ENCODE measurements around the gene KIAA1755. TPM values are rescaled to one million over a fixed set of nuclear protein-coding genes. Genes with fewer than 3 reads are reported as not detected.
"Not testable (repeated sequence)": the region's sequence is repeated elsewhere in the genome, so short reads cannot be mapped to it uniquely, and the experiment has no call there.

Gene KIAA1755
- total RNA-seq, 2 experiments from 2014 or later: not detected

GRCh38 chr20:38281176-38281915 is 20.8 kb upstream of the KIAA1755 start:
- not testable (repeated sequence) for H3K27me3 Mint-ChIP-seq

GRCh38 chr20:38278763-38279162 is 18.2 kb upstream of the KIAA1755 start:
- Mint-ChIP-seq H3K4me1 (peaks cover 4% of the 10 kb centered on the region), H3K27ac (no peak overlapping the region), H3K36me3 (ENCODE audit: low read depth) (no peaks in the 10 kb centered on the region), H3K27me3 (peaks cover 3% of the 10 kb centered on the region), H3K9me3 (no peaks in the 10 kb centered on the region), H3K4me3 (no peak overlapping the region)
- POLR2A ChIA-PET: no interaction called here
- CTCF ChIA-PET: no interaction called here
- no peak for DNase-seq

More at GRCh38 chr20:38281176-38281915, 20.8 kb upstream of the KIAA1755 start:
- H3K36me3 Mint-ChIP-seq (ENCODE audit: low read depth); CTCF ChIA-PET; H3K4me3 Mint-ChIP-seq; DNase-seq; H3K27ac Mint-ChIP-seq; H3K9me3 Mint-ChIP-seq; H3K4me1 Mint-ChIP-seq; POLR2A ChIA-PET: not testable (repeated sequence)

- Mint-ChIP-seq H3K4me1 (peaks cover 4% of the 10 kb centered on the region), H3K27me3 (peaks cover 3% of the 10 kb centered on the region), H3K4me3 (no peak overlapping the region), H3K9me3 (no peaks in the 10 kb centered on the region), H3K27ac (no peak overlapping the region), H3K36me3 (ENCODE audit: low read depth) (no peaks in the 10 kb centered on the region)
- no peak for DNase-seq
- ChIA-PET CTCF (no interaction called here), POLR2A (no interaction called here)
These were observed 17.6 kb upstream of the KIAA1755 start for GRCh38 chr20:38278131-38278530.

- Mint-ChIP-seq H3K4me3 (no peak overlapping the region), H3K9me3 (no peaks in the 10 kb centered on the region)
These were observed 17.2 kb upstream of the KIAA1755 start for GRCh38 chr20:38277691-38278090.

GRCh38 chr20:38277285-38277684 is 16.8 kb upstream of the KIAA1755 start:
- CTCF ChIA-PET: interaction anchor here (1.4 kb wide), 1 partner anchor 204 kb away, joined by 4 read pairs; no protein-coding TSS in a partner anchor

More at GRCh38 chr20:38277691-38278090, 17.2 kb upstream of the KIAA1755 start:
- ChIA-PET POLR2A (no interaction called here), CTCF (no interaction called here)
- H3K27ac Mint-ChIP-seq: no peak overlapping the region
- peaks cover 3% of the 10 kb centered on the region for H3K27me3 Mint-ChIP-seq
- peaks cover 4% of the 10 kb centered on the region for H3K4me1 Mint-ChIP-seq
- no peak for DNase-seq
- no peaks in the 10 kb centered on the region for H3K36me3 Mint-ChIP-seq (ENCODE audit: low read depth)

GRCh38 chr20:38275815-38276550 is 15.4 kb upstream of the KIAA1755 start:
- peaks cover 4% of the 10 kb centered on the region for H3K4me1 Mint-ChIP-seq
- DNase-seq: no peak
- no peak overlapping the region for H3K4me3 Mint-ChIP-seq
- peaks cover 7% of the 10 kb centered on the region for H3K27me3 Mint-ChIP-seq
- no peak overlapping the region for H3K27ac Mint-ChIP-seq
- ChIA-PET CTCF (interaction anchor here (0.6 to 1.4 kb wide), 2 partner anchors 203 to 258 kb away, joined by 3 to 4 read pairs; no protein-coding TSS in a partner anchor), POLR2A (no interaction called here)
- no peaks in the 10 kb centered on the region for H3K9me3 Mint-ChIP-seq
- H3K36me3 Mint-ChIP-seq (ENCODE audit: low read depth): no peaks in the 10 kb centered on the region

More at GRCh38 chr20:38277285-38277684, 16.8 kb upstream of the KIAA1755 start:
- peaks cover 3% of the 10 kb centered on the region for H3K27me3 Mint-ChIP-seq
- H3K36me3 Mint-ChIP-seq (ENCODE audit: low read depth): no peaks in the 10 kb centered on the region
- H3K9me3 Mint-ChIP-seq: no peaks in the 10 kb centered on the region
- H3K27ac Mint-ChIP-seq: no peak overlapping the region
- DNase-seq: no peak
- POLR2A ChIA-PET: no interaction called here
- H3K4me1 Mint-ChIP-seq: peaks cover 4% of the 10 kb centered on the region
- H3K4me3 Mint-ChIP-seq: no peak overlapping the region

GRCh38 chr20:38272961-38273360 is 12.4 kb upstream of the KIAA1755 start:
- Mint-ChIP-seq H3K4me1 (peaks cover 4% of the 10 kb centered on the region), H3K27me3 (peaks cover 10% of the 10 kb centered on the region), H3K9me3 (no peaks in the 10 kb centered on the region), H3K27ac (no peak overlapping the region), H3K4me3 (no peak overlapping the region), H3K36me3 (ENCODE audit: low read depth) (no peaks in the 10 kb centered on the region)
- ChIA-PET POLR2A (no interaction called here), CTCF (no interaction called here)
- no peak for DNase-seq

GRCh38 chr20:38272398-38272797 is 11.9 kb upstream of the KIAA1755 start:
- Mint-ChIP-seq H3K9me3 (no peaks in the 10 kb centered on the region), H3K4me3 (no peak overlapping the region), H3K27ac (no peak overlapping the region), H3K27me3 (peaks cover 12% of the 10 kb centered on the region), H3K4me1 (peaks cover 4% of the 10 kb centered on the region), H3K36me3 (ENCODE audit: low read depth) (no peaks in the 10 kb centered on the region)
- CTCF ChIA-PET: no interaction called here
- DNase-seq: no peak
- POLR2A ChIA-PET: no interaction called here

- H3K27ac Mint-ChIP-seq: no peak overlapping the region
- H3K4me3 Mint-ChIP-seq: no peak overlapping the region
- H3K27me3 Mint-ChIP-seq: peaks cover 15% of the 10 kb centered on the region
- ChIA-PET CTCF (no interaction called here), POLR2A (no interaction called here)
- DNase-seq: no peak
- no peaks in the 10 kb centered on the region for H3K36me3 Mint-ChIP-seq (ENCODE audit: low read depth)
- H3K9me3 Mint-ChIP-seq: no peaks in the 10 kb centered on the region
- peaks cover 4% of the 10 kb centered on the region for H3K4me1 Mint-ChIP-seq
These were observed 11.1 kb upstream of the KIAA1755 start for GRCh38 chr20:38271608-38272120.

GRCh38 chr20:38270869-38271605 is 10.5 kb upstream of the KIAA1755 start:
- ChIA-PET CTCF (no interaction called here), POLR2A (no interaction called here)
- Mint-ChIP-seq H3K27me3 (peaks cover 18% of the 10 kb centered on the region), H3K4me3 (no peak overlapping the region), H3K9me3 (no peaks in the 10 kb centered on the region), H3K27ac (no peak overlapping the region), H3K36me3 (ENCODE audit: low read depth) (no peaks in the 10 kb centered on the region), H3K4me1 (peaks cover 4% of the 10 kb centered on the region)
- no peak for DNase-seq

- CTCF ChIA-PET: no interaction called here
- no peak overlapping the region for H3K27ac Mint-ChIP-seq
- POLR2A ChIA-PET: no interaction called here
These were observed 9.2 kb upstream of the KIAA1755 start for GRCh38 chr20:38269715-38270114.

GRCh38 chr20:38269040-38269439 is 8.5 kb upstream of the KIAA1755 start:
- ChIA-PET POLR2A (no interaction called here), CTCF (no interaction called here)
- no peaks in the 10 kb centered on the region for H3K36me3 Mint-ChIP-seq (ENCODE audit: low read depth)
- no peak overlapping the region for H3K4me3 Mint-ChIP-seq
- H3K27me3 Mint-ChIP-seq: peaks cover 32% of the 10 kb centered on the region
- H3K9me3 Mint-ChIP-seq: no peaks in the 10 kb centered on the region
- no peak overlapping the region for H3K27ac Mint-ChIP-seq
- no peak for DNase-seq
- no peaks in the 10 kb centered on the region for H3K4me1 Mint-ChIP-seq

More at GRCh38 chr20:38269715-38270114, 9.2 kb upstream of the KIAA1755 start:
- Mint-ChIP-seq H3K36me3 (ENCODE audit: low read depth) (no peaks in the 10 kb centered on the region), H3K4me3 (no peak overlapping the region), H3K9me3 (no peaks in the 10 kb centered on the region), H3K4me1 (no peaks in the 10 kb centered on the region), H3K27me3 (peaks cover 29% of the 10 kb centered on the region)
- DNase-seq: no peak

GRCh38 chr20:38267901-38268514 is 7.5 kb upstream of the KIAA1755 start:
- H3K9me3 Mint-ChIP-seq: no peaks in the 10 kb centered on the region
- DNase-seq: no peak
- no peak overlapping the region for H3K27ac Mint-ChIP-seq
- H3K36me3 Mint-ChIP-seq (ENCODE audit: low read depth): no peaks in the 10 kb centered on the region
- no peaks in the 10 kb centered on the region for H3K4me1 Mint-ChIP-seq
- H3K27me3 Mint-ChIP-seq: peaks cover 36% of the 10 kb centered on the region
- H3K4me3 Mint-ChIP-seq: no peak overlapping the region
- ChIA-PET POLR2A (no interaction called here), CTCF (no interaction called here)

Data from activated CD4-positive, alpha-beta memory T cell treated with anti-CD3 and anti-CD28 coated beads, Interleukin-2, amount 10 ng/mL, durations not matched to agents 7 days and 5 days (primary cell).